HG02981 (cell line): ENCODE results near the gene ATP1A1.

Experiments
- ATAC-seq: cut with Tn5 transposase; IDR thresholded peaks from one replicate; pipeline ENCODE4 v1.9.1; 2021; ENCODE audit warnings: mild to moderate bottlenecking, moderate library complexity; ENCODE audit not compliant: unreplicated experiment

ATP1A1 gene

DNA sequence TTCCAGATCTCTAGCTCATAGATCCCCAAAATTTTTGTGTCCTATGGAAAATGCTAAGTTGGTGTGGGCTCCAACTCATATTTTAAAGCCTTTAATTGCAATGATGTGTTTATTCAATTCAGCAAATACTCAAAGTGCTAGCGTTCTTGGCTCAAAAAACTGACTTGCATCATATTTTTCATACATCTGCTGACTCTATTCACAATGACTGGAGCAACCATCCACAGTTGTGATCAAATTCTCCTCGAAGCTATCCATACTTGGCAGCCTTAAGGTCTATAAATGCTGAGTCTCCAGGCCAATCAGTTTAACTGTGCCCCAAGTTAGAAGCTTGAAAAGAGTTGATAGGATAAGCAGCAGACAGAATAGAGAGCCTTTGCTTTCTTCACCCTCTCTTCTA is 2.9 kb upstream of the ATP1A1 start:
- no peak for ATAC-seq

DNA sequence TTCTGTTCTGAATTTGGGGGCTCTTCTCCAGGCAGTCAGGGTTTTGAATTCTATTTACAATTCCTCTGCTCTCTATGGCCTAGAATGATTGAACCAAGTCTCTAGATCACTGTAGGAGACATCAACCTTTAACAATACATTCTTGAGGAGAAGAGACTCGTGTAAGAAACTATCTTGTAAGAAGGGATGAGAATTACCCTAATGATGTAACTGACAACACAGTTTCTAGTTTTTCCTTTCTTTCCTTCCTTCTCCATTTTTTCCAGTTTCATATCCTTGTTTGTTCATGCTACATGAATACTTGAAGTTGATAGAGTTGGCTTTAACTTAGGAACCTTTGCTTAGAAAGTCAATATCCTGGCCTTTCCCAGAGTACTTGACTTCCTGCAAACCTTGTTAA is 1.3 kb upstream of the ATP1A1 start:
- no peak for ATAC-seq

DNA sequence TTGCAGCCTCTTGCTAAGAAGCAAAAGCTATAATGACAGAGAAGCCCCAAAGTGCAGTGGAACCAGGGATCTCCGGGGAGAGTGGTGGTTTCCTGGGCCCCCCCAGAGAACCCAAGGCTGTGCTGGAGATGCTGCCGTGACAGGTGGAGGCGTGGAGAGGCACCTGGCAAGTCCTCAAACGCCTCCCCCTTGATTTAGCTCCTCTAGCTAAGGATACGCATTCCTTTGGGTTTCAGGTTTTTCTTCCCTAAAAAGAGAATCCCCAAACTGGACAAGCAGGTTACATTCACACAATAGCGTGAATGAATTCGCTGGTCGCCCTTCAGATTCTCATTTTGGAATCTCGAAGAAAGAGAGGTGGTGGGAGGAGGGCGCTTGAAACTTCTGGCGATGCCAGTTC is 853 bp upstream of the ATP1A1 start:
- no peak for ATAC-seq

DNA sequence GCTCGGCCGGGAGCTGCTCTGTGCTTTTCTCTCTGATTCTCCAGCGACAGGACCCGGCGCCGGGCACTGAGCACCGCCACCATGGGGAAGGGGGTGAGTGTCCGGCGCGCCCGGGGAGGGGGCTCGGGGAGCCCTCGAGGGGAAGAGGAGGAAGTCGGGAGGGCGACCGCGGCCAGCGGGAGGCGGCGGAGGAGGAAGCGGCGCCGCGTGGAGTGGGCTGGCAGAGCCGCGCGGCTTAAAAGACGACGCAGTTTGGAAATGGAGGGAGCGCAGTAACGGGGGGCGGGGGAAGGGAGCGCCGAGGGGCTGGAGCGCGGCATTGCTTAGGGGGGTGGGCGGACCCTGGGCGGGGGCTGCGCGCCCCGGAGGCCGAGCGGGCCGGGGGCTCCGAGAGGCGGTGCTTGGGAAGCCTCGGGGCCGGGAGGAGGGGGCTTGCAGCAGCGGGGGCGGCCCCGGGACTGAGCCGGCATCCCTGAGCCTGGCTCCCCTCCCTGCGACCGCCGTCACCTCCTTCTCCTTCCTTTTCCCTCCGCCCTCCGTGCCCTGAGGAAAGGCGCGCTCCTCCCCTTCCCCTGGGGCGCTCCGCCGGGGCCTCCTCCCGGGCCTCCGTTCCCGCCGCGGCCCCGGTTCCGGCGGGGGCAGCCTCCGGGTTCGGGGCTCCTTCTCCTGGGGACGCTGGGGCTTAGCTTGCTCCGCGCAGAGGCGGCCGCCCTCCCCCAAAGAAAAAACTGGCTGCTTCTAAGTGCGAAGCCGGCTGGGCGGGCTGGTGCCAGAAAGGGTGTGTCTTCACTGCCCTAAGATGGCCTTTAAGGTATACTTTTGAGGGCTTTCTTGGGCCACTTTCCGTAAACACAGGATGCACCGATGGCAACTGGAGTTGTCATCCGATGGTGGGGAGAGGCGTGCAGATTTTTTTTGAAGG is 648 bp downstream of the ATP1A1 start:
- ATAC-seq = peak; percentile 1

DNA sequence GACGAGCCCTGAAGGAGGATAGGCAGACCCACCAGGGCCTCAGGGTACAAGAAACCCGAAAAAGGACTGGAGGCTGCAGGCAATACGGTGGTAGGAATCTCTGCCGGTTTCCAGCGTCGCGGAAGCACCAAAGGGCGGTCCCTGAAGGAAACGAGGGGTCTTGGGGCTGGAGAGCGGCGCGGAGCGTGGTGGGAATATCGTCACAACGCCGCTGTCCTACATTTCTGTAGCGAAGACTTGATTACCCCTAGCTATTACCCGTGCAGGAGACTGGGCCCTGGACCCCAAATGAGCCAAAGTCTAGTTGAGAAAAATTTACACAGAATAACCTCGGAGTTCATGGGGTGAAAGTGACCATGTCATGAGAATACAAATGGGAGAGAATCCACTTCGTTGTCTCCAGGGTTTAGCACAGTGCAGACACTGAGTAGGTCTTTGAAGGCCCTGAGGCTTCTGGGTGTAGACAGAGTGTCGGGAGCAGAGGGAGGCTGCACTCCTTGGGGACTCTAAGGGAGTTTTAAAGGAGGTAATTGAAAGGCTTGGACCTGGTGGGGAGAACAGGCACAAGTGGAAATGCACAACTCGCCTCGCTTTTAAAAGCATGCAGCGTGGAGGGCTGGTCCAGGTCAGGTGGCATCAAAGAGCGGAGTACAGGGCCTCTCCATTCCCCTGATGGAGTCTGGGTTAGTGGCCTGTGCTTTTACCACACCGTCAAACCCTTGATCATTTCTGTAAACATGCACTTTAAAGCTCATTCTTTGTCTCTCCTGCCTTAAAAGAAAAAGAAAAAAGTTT is 1.5 kb downstream of the ATP1A1 start:
- no peak for ATAC-seq

DNA sequence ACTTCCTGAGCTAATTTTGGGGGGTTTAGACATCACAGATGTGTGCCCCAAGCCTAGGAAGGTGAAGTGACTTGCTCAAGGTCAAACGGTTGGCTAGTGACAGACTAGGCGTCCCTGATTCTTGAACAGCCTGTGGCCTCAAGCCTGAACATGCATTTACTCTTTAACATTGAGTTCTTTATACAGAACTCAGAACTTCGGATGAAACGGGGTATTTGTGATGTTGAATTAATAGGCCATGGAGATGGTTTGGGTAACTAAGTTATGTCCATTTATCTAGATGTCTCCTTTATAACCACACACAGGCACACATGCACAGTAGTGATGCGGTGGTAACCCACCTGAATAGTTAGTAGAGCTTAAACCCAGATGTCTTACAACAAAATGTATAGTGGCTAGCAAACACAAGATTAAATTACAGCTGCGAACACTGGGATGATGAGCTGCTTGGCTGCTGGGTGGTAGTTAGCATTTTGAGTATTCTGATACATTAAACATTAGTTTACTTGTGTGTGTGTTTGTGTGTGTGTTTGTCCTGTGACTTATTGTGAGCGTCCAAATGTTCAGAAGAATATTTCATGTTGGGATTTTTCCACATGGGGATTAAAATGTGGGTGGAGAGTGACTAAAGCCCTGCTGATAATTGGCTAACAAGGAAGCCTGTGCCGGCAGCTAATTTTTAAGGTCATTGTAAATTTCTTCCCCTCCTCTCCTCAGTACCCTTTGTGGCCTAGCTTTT is 2.3 kb downstream of the ATP1A1 start:
- no peak for ATAC-seq

DNA sequence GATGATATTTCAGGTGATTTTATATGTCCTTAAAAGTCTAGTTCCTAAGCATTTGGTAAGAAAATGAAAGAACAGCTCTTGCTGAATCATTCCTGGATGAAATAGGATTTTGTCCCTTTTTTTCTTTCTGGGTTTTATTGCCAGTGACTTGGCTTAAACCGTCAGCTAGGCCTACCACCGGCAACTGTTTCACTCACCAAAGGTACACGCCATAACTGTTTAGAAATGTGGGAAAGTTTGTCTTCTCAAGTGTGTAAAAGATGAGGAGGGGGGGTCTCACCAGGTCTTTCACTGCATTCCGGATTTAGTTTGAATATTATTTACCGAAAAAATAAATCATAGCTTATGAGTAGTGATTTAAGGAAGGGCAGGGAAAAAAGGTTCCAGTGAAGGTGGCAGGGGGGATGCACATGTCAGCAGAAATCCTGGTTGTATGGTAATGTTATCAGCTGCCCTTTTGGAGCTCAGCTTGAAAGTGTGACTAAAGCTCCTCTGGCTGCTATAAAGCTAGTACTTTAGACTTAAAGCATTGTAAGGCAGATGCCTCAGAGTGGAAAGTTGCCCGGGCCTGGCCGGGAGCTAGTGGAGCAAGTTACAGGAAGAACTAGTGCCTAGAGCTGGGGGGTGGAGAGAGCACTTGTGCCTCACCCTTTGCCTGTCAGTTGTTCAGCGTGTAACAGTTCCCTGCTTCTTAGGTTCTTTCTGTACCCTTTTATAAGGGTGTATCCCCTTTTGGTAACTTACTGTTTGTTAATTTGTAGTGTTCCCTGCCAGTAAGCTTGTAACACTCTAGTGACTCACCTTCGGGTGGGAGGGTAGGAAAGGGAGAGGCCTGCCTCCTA is 3.1 kb downstream of the ATP1A1 start:
- ATAC-seq = no peak

DNA sequence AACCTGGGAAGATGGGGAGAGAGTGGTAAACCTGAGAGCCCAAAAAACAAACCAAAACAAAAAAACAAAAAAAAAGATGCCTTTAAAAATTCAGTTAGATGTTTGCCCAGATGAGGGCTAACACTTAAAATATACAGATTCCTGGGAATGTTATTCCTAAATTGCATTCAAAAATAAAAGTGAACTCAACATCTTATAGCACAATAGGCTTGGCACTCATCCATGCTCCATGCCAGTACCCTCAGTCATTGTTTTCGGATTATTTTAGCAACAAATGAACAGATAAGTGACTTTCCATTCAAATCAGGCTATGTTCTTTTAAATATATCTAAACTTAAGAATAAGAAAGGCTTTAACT is 3.7 kb downstream of the ATP1A1 start:
- ATAC-seq = no peak

DNA sequence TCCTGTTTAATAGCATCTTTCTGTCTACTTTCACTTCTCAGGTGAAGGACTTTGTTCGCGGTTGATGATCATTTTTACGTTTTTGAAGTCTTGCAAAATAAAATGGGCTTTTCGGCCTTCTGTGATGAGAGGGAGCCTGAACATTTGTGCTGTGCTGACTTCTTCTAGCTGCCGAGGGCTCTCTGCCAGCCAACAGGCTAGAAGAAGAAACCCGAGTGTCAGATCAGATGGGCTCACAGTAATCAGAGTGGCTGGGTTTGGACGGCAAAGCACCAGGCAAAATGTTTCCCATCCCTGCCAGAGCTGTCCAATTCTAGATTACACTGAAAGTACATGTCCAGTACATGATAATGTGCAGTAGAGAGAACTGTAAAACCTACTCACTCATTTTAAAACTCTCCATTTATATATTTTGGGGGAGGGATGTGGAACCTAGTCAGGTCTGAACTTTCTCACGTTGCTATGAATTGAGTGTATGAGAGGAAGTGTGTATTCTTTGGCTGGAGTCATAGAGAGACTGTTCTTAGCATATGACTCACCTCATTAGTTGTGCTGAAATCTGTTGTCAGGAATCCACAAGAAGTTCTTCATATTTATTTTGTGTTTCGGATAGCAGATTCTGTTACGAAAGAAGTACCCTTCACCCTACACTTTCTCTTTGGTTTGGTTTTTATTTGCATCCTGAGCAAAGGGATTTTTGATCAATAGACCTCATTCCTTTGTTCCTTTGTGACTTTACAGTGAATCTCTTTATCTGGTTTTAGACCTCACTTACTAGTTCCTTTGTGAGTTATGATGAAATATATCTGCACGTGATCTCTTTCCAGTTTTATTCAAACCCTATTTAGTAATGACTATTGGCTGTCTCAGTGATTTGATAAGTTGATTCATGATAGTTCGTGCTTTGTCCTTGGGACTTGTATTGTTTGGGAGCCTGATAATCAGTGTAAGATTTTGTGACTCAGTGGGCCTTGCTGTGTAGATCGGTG is 4.8 kb downstream of the ATP1A1 start:
- peak; percentile 70 for ATAC-seq

DNA sequence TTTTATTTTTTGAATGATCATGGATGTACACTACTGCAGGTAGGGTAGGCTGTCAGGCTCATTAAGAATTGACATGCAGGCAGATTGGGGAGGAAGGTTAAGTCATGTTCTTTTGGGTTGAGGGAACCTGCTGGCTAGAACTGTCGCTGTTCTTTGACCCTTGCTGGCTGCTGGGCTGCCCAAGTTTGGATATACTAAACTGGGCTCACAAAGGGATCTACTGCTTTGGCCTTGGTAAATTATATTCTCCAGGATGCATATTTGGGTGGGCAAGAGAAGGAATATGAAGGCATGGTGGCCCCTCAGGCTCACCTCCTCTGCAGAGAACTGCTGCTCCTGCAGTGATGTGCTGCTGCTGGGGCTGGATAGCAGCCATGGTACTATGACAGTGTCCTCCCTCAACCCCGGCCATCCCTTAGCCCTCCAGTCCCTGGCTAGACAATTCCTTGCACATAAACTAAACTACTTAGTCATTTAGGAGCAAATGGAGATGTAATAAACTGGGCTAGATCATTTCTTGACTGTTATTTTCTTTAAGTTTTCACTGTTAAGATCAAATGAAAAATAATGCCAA is 6.1 kb downstream of the ATP1A1 start:
- ATAC-seq = no peak

DNA sequence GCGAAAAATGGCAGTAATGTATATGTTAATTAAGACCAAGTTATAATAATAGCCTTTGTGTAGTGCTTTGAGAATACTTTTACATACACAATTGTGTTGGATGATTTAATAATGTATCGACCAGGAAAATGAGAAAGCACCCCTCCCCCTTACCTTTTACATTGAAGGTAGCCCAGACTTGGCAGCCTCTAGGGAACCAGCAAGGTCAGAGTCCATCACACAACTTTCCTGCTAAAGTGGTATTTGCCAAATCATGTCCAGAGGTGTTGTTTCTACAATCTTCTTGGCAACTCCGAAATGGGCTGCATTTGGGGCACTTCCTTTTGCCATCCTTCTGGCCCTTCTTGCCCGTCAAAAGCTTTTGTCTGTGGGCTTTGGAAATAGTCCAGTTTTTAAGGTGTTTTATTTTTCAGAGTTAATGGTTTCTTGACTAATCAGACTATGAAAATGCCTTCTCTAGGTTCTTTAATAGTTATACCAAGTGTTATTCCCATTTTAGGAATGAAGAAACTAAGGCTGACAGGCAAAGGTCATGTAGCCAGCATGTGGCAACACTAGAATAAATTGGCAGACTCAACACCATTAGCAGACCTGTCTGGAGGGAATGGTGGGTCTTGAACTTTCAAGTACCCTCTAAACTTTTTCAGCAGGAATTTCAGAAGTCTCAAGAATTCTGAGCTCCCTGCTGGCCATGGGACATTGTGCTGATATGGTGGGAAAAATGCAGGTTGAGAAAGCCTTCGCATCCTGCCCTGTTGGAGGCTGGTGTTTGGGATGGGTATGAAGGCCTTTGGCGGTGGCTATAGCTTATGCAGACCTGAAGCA is 6.8 kb downstream of the ATP1A1 start:
- no peak for ATAC-seq

DNA sequence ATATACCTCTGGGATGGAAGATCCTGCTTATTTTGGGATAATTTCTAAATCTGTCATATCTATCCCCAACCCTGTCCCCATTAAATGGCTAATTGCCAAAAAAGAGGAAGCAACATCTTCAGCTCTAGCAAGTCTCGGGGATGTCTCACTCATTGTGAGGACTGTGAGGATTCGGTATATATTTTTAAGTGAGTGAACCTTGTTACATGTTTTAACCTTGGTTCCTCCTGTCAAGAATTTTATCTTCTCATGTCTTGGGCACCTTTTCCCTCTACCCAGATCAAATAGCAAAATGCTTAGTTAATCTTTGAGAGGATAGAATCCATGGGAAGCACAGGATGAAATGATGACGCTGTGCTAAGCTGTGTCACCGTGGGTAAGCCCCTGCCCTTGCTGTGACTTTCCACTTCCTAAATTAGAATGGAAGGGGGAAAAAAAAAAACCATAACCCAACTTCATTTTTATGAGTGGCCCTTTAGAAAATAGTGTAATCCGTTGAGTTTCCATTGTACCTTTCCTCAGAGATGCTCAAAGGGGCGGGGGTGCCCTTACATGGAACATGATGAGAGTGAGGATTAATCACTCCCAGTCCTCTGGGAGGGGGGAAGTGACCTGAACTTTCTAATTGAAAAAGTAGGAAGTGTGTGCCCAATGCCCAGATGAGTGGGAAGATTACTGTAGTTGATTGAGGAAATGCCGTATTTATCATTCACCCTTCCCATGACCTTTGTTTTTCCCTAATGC is 7.6 kb downstream of the ATP1A1 start:
- no peak for ATAC-seq

DNA sequence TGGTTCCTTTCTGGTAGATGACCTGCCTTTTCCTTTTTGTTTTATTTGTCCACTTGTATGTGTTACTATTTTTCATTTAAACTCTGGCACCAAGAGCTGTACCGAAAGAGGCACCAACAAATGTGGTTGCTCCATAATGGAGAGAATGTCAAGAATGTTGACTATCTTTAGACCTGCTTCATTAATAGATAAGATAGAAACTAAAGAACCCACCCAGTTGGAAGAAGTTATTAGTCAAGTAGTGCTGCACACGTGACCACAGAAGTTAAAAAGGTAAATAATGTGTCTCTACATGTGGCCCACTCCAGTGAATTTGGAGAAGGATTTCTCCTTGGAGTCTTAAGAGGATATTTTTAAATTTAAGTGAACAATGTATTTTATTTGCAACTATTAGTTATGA is 9.3 kb downstream of the ATP1A1 start:
- ATAC-seq = no peak

DNA sequence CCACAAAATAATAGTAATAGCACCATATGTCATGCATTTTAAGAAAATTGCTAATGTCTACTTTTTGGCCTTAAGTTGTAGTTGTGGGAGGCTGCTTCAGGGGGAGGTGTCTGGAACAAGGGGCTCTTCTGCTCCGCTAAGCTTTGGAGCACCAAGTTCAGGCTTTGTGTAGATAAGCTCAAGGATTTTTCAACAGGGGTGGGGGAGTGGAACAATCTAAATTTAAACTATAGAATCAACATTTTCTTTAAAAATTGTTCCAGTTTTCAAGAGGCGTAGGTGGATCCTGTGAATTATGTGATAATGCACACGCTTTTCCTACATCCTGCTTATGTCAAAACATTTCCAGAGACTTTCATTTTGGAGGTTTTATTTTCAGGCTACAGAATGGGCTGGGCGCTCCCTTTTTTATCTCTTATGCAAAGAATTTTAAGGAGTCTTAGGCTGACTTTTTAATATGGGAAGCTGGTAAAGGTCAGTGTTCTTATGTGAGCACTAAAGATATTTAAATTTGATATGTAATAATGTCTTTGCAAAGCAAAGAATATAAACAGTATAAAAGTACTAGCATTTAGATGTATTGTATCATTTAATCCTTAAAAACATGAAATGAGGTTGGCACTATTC is 9.9 kb downstream of the ATP1A1 start:
- ATAC-seq = no peak

DNA sequence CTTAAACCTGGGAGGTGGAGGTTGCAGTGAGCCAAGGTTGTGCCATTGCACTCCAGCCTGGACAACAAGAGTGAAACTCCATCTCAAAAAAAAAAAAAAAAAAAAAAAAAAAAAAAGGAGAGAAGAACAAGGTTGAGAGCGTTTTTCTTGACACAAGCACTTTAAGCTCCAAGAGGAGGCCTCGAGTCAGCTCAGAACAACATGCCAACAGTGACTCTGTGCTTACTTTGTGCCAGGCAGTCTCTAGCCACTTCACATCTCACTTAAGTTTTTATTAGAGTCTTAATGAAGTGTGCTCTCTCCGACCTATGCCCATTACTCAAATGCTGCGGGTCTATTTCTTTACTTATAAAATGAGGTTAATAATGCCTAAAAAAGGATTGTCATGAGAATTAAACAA is 13.0 kb downstream of the ATP1A1 start:
- no peak for ATAC-seq

DNA sequence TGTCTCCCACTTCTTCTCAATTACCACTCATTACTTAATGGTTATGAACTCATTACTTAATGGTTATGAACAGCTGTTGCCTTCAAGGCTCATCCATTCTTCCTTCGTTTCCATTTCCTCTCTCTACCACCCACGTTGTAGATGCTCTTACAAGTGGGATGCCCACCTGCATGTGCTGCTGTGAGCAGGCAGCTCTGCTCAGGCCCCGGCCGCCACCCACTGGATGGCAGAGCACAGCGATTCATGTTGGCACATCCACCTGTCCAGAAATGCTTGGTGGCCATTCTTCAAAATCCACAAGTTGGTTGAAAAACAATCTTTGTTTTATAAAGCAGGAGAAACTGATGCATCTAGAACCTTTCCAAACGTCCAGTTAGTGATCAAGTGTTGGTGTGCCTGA is 14.5 kb downstream of the ATP1A1 start:
- no peak for ATAC-seq

DNA sequence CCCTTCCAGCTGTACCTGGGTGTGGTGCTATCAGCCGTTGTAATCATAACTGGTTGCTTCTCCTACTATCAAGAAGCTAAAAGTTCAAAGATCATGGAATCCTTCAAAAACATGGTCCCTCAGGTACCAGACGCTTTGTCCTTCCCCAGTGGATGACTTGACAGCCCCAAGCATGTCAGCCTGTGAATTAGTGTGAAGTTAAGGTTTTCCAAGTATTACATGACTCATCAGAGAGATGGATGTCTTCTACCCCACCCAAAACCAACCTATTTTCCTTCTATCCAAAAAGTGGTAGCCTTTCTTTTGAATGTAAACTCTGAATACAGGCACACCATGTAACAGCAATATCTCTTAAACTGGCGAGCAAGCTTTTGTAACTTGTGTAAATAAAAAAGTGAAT is 15.1 kb downstream of the ATP1A1 start:
- ATAC-seq = no peak
